Endothelial cell of umbilical vein (primary cell): ENCODE data around the gene PLXNB1. TPM values are rescaled to one million over a fixed set of nuclear protein-coding genes. Genes with fewer than 3 reads are reported as not detected.

Experiments
- BruUV-seq: library from RNA; stranded (reverse); fragments of 400-500 nt; replicated peaks from 2 replicates; lab custom pipeline; 2021; lab: Mats Ljungman, UMichigan
- CTCF ChIA-PET: fragments of 300-600, 350-600 bp; sonication (Branson Sonifier 250); formaldehyde crosslinking; loops from one replicate; lab custom pipeline; 2021; ENCODE audit warnings: antibody characterized with exemption, inconsistent platforms; lab: Charles Lee
- POLR2A ChIA-PET: fragments of 300-600, 350-600 bp; sonication (Branson Sonifier 250); formaldehyde crosslinking; loops from one replicate; lab custom pipeline; 2021; ENCODE audit warnings: antibody characterized with exemption, inconsistent platforms; lab: Charles Lee
- DNase-seq: peaks from one replicate; pipeline ENCODE4 v3.0.0-alpha.2; 2011; ENCODE audit warnings: low read depth, low spot score
- FAIRE-seq: peaks from 2 replicates; lab custom pipeline; 2011; peaks lifted over from hg19 to GRCh38; lab: Jason Lieb, UNC
- H2AFZ ChIP-seq: 2 replicates; pipeline ENCODE4 v1.6.0; 2012; ENCODE audit warnings: low read depth, low read length, control low read depth, inconsistent platforms
- H3K27ac ChIP-seq: 2 replicates; pipeline ENCODE4 v1.5.1; 2011; ENCODE audit warnings: low read depth, mild to moderate bottlenecking, control low read depth, low read length, moderate library complexity; ENCODE audit not compliant: insufficient read depth
- H3K27me3 ChIP-seq, 2 experiments: 2 replicates each; pipeline versions ENCODE4 v1.6.0 to v1.6.1; 2011; ENCODE audit warnings: low read length in 2 of 2, mixed read lengths in 1 of 2; ENCODE audit not compliant: control insufficient read depth in 2 of 2, insufficient read depth in 2 of 2
- H3K36me3 ChIP-seq, 2 experiments: 2 replicates in 1 of 2; 3 replicates in 1 of 2; pipeline ENCODE4 v1.5.1; 2011; ENCODE audit warnings: low read length in 2 of 2, mild to moderate bottlenecking in 1 of 2, moderate library complexity in 1 of 2; ENCODE audit not compliant: control insufficient read depth in 2 of 2, insufficient read depth in 2 of 2; ENCODE audit errors: extremely low read depth in 1 of 2
- H3K4me1 ChIP-seq: 3 replicates; pipeline ENCODE4 v1.5.1; 2011; ENCODE audit warnings: mild to moderate bottlenecking, low read length; ENCODE audit not compliant: control insufficient read depth, insufficient read depth; ENCODE audit errors: extremely low read depth
- H3K4me2 ChIP-seq: 2 replicates; pipeline ENCODE4 v1.6.1; 2011; ENCODE audit warnings: low read length, control low read depth, mixed read lengths; ENCODE audit not compliant: insufficient read depth
- H3K4me3 ChIP-seq, 3 experiments: fragments of 200-600 bp in 1 of 3; sonication (generic), shearing (Covaris generic) in 1 of 3; replicated peaks in 1 of 3; 2 replicates each; pipeline ENCODE4 v1.5.1; 2011 to 2016; ENCODE audit warnings: control low read depth in 3 of 3, low read length in 3 of 3, mild to moderate bottlenecking in 2 of 3, inconsistent platforms in 1 of 3, low read depth in 1 of 3, moderate library complexity in 1 of 3; ENCODE audit not compliant: insufficient read depth in 1 of 3
- H3K79me2 ChIP-seq: 2 replicates; pipeline ENCODE4 v1.6.0; 2012; ENCODE audit warnings: low read length, inconsistent platforms; ENCODE audit not compliant: control insufficient read depth, insufficient read depth
- H3K9ac ChIP-seq: replicated peaks from 2 replicates; pipeline ENCODE3; 2011; ENCODE audit warnings: low read length, control low read depth; ENCODE audit not compliant: insufficient read depth; ENCODE audit errors: extremely low read depth
- H3K9me1 ChIP-seq: replicated peaks from 3 replicates; pipeline ENCODE4 v1.6.0; 2011; ENCODE audit warnings: mild to moderate bottlenecking, low read length; ENCODE audit not compliant: control insufficient read depth, insufficient read depth; ENCODE audit errors: extremely low read depth
- H3K9me3 ChIP-seq: replicated peaks from 2 replicates; pipeline ENCODE4 v1.5.1; 2012; ENCODE audit warnings: low read length, inconsistent platforms; ENCODE audit not compliant: control insufficient read depth, insufficient read depth
- H4K20me1 ChIP-seq: replicated peaks from 2 replicates; pipeline ENCODE3; 2011; ENCODE audit warnings: mild to moderate bottlenecking, low read length; ENCODE audit not compliant: control insufficient read depth, insufficient read depth; ENCODE audit errors: extremely low read depth
- CTCF ChIP-seq, 2 donors: IDR thresholded peaks; 1 replicate in 1 of 2; 2 replicates in 1 of 2; pipeline ENCODE4 v1.5.1; 2011; ENCODE audit warnings: low read length in 2 of 2, mild to moderate bottlenecking in 2 of 2, moderate library complexity in 2 of 2, control low read depth in 1 of 2, inconsistent platforms in 1 of 2, low read depth in 1 of 2; ENCODE audit not compliant: insufficient read depth in 1 of 2; ENCODE audit errors: extremely low read depth in 1 of 2
- EZH2 ChIP-seq: IDR thresholded peaks from 2 replicates; pipeline ENCODE4 v1.6.1; 2012; ENCODE audit warnings: borderline replicate concordance, low read depth, mild to moderate bottlenecking, moderate library complexity, low read length, inconsistent platforms; ENCODE audit not compliant: severe bottlenecking
- GATA2 ChIP-seq: IDR thresholded peaks from 2 replicates; pipeline ENCODE4 v1.7.0; 2011; ENCODE audit warnings: low read depth, mild to moderate bottlenecking, moderate library complexity, mixed read lengths, low read length; ENCODE audit not compliant: insufficient read length, insufficient read depth
- JUN ChIP-seq: IDR thresholded peaks from 2 replicates; pipeline ENCODE4 v1.6.1; 2011; ENCODE audit warnings: borderline replicate concordance, low read depth; ENCODE audit not compliant: insufficient read length, insufficient read depth
- MAX ChIP-seq: IDR thresholded peaks from 2 replicates; pipeline ENCODE4 v1.6.1; 2011; ENCODE audit not compliant: insufficient read depth, insufficient read length
- POLR2AphosphoS5 ChIP-seq: IDR thresholded peaks from 2 replicates; pipeline ENCODE4 v1.6.1; 2012; ENCODE audit warnings: low read depth, mild to moderate bottlenecking, control low read depth, low read length, moderate library complexity; ENCODE audit not compliant: insufficient read depth
- dilution Hi-C: fragments of 300-500 bp; cut with MboI; formaldehyde crosslinking; loops from one replicate; pipeline ENCODE4 v1.15.0; 2019; ENCODE audit warnings: low sequenced_read_pairs; ENCODE audit not compliant: extremely low pct_ligation_motif_present
- intact Hi-C: fragments of 100-400 bp; cut with micrococcal nuclease; formaldehyde crosslinking; loops from one replicate; pipeline ENCODE4 v1.10.0; 2022
- polyA plus RNA-seq, 4 experiments: library from polyadenylated mRNA; depleted of rRNA in 3 of 4; stranded (reverse) in 3 of 4; unstranded in 1 of 4; fragments of >200 nt; gene quantifications; 2 replicates each; pipeline versions ENCODE4 v1.2.1 to v1.2.3, GENCODE V29; 2011 to 2012; ENCODE audit warnings: missing spikeins in 1 of 4
- total RNA-seq: library from RNA; stranded (reverse); gene quantifications from 2 replicates; pipeline ENCODE4 v1.2.3, GENCODE V29; 2021

PLXNB1 gene
- total and polyA plus RNA-seq, 2 donors (not counting 3 experiments of a cell fraction or from before 2014, with no cell fraction given): 43.1 to 45.2 TPM

GRCh38 chr3:48399387-48400172 is 30.3 kb downstream of the PLXNB1 start:
- no TSS peak for BruUV-seq
- H3K27ac ChIP-seq: no peak overlapping the region
- no peak overlapping the region for H3K4me2 ChIP-seq
- FAIRE-seq: no peak
- no peak for DNase-seq
- ChIA-PET CTCF (interaction anchor here (0.9 to 12.6 kb wide), 13 partner anchors 11 to 257 kb away, joined by 3 to 716 read pairs (median 17); partner anchors contain the start of genes PFKFB4 and PLXNB1), POLR2A (no interaction called here)
- no peaks in the 10 kb centered on the region for H3K79me2 ChIP-seq
- H3K27me3 ChIP-seq: peaks cover 7 to 11% of the 10 kb centered on the region in 2 experiments
- no peak for TF ChIP-seq POLR2AphosphoS5
- no peak for TF ChIP-seq MAX
- no peak for TF ChIP-seq EZH2
- dilution Hi-C loops (no loop called here), intact Hi-C loops (no loop called here)
- peaks cover 0 to 3% of the 10 kb centered on the region in 2 experiments for H3K36me3 ChIP-seq
- no peaks in the 10 kb centered on the region for H3K9me3 ChIP-seq
- H3K4me1 ChIP-seq: peaks cover 10% of the 10 kb centered on the region
- H3K9ac ChIP-seq: no peak overlapping the region
- H2AFZ ChIP-seq: no peak overlapping the region
- H4K20me1 ChIP-seq: no peaks in the 10 kb centered on the region
- no peak overlapping the region for H3K4me3 ChIP-seq
- H3K9me1 ChIP-seq: no peaks in the 10 kb centered on the region

DNA sequence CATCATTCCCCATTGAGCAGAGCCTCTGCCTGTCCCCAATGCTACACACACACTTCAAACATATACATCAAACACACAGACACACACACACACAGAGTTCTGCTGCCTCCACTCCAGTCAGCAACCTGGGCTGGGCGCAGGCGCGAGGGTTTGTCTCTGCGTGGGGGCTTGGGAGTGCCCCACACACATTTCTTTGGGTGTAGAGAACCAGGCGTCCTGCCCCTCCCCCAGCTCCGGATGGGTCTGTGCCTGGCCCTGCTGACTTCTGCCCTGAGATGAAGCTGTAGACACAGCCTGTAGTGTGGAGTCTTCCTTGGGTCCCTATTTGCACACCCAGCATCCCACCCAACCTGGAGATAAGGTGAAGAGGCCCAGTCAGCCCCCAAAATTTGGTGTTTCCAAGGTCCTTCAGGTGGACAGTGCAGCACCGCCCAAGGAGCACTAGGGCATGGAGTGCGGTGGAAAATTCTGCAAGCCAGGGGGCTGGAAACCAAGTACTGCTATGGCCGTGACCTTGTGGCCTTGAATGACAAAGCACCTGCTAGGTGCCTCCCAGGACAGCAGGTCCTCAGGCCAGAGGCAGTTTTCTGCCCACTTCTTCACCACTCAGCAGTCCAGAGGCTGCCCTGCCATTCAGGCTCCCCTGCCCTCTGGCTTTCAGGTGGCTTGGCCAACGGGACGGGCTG is 31.0 kb downstream of the PLXNB1 start:
- dilution Hi-C loops: no loop called here
- POLR2A ChIA-PET: no interaction called here
- TF ChIP-seq MAX (no peak), CTCF (IDR thresholded peaks at IDR 0.05; ENCODE audit: extremely low read depth in 1 of 2, insufficient read depth in 1 of 2, low read depth in 1 of 2, low read length in 2 of 2) (no peak), POLR2AphosphoS5 (no peak), JUN (no peak), GATA2 (no peak)

More for the DNA sequence above, 31.0 kb downstream of the PLXNB1 start:
- Histone ChIP-seq H3K27me3 (peaks cover 7 to 13% of the 10 kb centered on the region in 2 experiments), H2AFZ (no peak overlapping the region), H3K9ac (no peak overlapping the region), H3K9me1 (no peaks in the 10 kb centered on the region), H3K4me2 (no peak overlapping the region), H3K27ac (no peak overlapping the region), H3K9me3 (no peaks in the 10 kb centered on the region), H3K4me3 (no peak overlapping the region), H3K4me1 (peaks cover 10% of the 10 kb centered on the region), H3K79me2 (no peaks in the 10 kb centered on the region), H4K20me1 (no peaks in the 10 kb centered on the region), H3K36me3 (no peaks in the 10 kb centered on the region)
- intact Hi-C loops: no loop called here
- DNase-seq (no peak), FAIRE-seq (no peak)
- CTCF ChIA-PET: interaction anchor here (2.5 to 12.6 kb wide), 6 partner anchors 24 to 204 kb away, joined by 17 to 716 read pairs (median 60); partner anchors contain the start of gene PLXNB1
- BruUV-seq: no TSS peak
